ENCODE results near the gene CENPF.

The CENPF gene

GRCh38 chr1:214708321-214708955 is 105.4 kb downstream of the CENPF start:
- TF ChIP-seq CTCF (IDR thresholded peaks at IDR 0.05), result no peak

- TF ChIP-seq CTCF (IDR thresholded peaks at IDR 0.05), result no peak
Observed at GRCh38 chr1:214709241-214709640, 106.2 kb downstream of the CENPF start.

- no peak for TF ChIP-seq CTCF (IDR thresholded peaks at IDR 0.05)
Observed at GRCh38 chr1:214712737-214713136, 109.7 kb downstream of the CENPF start.
